HG02970 (cell line): Measurements from ENCODE around the gene DOK5.

Experiments used
- ATAC-seq: cut with Tn5 transposase; IDR thresholded peaks from one replicate; pipeline ENCODE4 v1.9.1; 2021; ENCODE audit warnings: mild to moderate bottlenecking, moderate library complexity, moderate number of reproducible peaks; ENCODE audit not compliant: unreplicated experiment, low FRiP score

DOK5 gene

GRCh38 chr20:54555150-54555549 lies 79.8 kb downstream of the DOK5 start:
- no peak for ATAC-seq

DNA sequence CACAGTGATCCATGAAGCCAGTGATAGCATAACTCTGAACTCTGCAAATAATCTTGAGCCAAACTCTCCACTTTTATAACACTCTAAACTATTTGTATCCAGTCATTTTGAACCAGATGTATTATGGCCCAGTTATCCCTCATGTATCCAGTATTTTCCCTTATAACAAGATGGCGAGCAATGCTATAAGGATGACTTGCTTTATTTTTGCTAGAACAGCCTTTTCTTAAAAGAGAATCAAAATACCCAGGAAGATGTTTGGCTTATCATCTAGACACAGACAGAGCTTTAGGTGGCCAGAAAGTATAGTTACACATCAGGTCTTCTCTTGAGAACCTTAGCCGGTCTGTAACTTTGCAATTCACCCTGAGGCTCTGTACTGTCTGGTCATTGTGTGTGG lies 81.0 kb downstream of the DOK5 start:
- ATAC-seq = no peak

- no peak for ATAC-seq
Measured at GRCh38 chr20:54557806-54558590, 82.6 kb downstream of the DOK5 start.

GRCh38 chr20:54559890-54560289 lies 84.5 kb downstream of the DOK5 start:
- no peak for ATAC-seq

GRCh38 chr20:54560357-54560756 lies 85.0 kb downstream of the DOK5 start:
- no peak for ATAC-seq

DNA sequence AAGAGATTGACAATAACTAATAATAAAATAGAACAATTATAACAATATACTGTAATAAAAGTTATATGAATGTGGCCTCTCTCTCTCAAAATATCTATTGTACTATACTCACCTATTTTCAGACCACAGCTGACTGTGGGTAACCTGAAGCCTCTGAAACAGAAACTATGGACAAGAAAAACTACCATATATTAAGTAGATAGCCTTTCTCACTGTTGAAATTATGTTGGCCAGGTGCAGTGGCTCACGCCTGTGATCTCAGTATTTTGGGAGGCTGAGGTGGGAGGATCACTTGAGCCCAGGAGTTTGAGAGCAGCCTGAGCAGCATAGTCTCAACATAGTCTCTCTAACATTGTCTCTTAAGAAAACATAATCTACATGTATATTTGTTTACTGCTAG lies 89.9 kb downstream of the DOK5 start:
- no peak for ATAC-seq

DNA sequence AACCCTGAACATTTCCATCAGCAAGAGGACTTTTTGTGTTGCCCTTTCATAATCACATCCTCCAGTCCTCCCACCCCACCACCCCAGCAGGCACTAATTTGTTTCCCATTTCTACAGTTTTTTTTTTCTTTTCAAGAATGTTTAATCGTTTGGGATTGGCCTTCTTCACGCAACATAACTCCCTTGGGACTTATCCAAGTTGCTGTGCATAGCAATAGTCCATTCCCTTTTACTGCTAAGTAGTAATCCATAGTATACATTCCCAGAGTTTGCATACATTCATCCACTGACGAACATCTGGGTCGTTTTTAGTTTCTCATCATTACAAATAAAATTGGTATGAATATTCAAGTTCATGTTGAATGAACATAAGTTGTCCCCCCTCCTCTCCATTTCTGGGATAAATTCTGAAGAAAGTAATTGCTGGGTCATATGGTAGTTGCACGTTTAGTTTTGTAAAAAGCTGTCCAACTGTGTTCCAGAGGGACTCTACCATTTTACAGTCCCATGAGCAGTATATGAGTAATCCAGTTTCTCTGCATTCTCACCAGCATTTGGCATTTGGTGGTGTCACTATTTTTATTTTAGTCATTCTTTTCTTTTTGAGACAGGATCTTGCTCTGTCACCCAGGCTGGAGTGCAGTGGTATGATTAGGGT lies 90.8 kb downstream of the DOK5 start:
- no peak for ATAC-seq

DNA sequence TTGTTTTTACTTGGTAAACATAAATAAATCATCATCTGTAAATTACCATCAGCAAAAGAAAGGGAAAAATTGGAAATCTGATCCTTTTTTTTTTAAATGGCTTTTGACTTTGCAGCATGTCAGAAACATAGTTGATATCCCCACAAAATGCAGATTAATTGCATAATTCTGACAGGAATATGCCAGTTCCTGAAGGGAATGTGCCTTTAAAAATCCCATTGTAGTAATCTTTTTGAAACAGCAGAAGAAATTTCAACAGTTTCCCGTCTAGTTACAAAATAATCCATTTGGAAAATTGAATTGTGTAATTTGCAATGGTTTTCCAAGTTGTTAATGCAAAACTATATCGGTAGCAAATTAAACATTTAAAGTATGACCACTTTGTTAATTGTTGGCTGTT lies 95.2 kb downstream of the DOK5 start:
- ATAC-seq = no peak

GRCh38 chr20:54572665-54573435 lies 97.5 kb downstream of the DOK5 start:
- ATAC-seq = no peak

DNA sequence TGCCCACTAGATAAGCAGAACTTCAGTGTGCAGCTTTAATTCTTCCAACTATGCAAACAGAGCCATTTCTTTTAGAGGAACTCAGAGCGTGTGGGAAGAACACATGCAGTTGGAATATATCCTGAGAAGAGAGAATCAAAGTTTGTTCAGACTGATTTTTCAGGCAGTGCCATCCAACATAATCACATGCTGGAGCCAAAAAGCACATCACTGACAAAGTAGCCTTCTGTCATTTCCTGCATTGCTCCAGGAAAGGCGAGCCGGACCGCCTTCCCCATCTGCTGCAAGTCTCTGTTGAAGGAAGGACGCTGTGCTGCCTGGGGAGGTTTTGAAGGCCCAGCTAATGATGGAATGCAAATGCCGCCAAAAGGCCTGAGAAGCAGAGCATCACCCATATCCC lies 98.4 kb downstream of the DOK5 start:
- no peak for ATAC-seq

GRCh38 chr20:54576518-54576917 lies 101.1 kb downstream of the DOK5 start:
- no peak for ATAC-seq

DNA sequence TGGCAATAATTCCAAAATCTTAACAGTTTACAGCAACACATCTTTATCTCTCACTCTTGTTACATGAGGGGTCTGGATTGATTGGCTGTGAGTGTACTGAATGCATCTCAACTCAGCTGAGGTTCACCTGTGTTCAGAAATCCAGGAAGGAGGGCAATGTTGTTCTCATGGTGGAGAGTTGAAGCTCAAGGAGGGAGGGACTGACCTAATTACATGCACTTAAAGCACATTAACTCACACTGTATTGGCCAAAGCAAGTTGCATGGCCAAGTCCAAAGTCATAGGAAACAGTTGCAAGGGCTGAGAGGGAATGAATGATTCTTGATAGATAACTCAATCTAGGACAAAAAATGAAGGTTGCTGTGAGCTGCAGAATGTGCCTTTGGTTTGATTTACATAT lies 102.2 kb downstream of the DOK5 start:
- no peak for ATAC-seq

DNA sequence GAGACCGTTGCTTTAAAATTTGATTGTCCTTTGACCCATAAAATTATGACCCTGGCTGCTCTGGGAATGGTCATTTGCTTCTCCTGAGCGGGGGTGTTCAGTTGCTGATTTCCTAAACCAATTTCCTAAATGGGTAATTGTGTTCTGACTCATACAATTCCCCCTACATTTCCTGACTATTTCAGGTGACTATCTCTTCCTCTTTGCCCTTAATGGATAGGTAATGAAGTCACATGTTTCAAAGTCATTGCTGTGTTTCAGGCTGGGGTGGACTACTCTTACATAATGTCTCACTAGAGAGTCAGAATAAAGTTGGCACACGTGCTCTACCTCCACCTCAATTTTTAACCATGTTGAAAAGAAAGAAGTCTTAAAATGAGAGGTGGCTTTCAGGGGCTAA lies 109.8 kb downstream of the DOK5 start:
- ATAC-seq = no peak

DNA sequence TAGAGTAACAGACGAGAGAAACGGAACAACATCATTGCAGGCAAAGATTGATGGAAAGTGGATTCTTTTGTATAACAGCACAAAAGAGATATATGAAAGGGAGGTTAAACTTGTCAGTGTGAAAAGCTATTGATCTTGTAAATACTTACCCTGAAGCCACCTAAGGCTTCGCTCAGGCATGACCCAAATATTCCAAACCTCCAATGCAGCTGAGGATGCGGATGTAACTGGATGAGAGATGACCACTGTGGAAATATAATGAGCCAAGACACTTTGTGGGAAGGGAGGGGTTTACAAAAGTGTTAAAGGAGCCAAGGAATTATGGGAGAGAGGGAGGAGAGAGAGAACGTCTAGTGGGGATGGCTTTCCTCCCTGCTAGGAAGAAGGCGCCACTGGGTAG lies 112.0 kb downstream of the DOK5 start:
- ATAC-seq = no peak

DNA sequence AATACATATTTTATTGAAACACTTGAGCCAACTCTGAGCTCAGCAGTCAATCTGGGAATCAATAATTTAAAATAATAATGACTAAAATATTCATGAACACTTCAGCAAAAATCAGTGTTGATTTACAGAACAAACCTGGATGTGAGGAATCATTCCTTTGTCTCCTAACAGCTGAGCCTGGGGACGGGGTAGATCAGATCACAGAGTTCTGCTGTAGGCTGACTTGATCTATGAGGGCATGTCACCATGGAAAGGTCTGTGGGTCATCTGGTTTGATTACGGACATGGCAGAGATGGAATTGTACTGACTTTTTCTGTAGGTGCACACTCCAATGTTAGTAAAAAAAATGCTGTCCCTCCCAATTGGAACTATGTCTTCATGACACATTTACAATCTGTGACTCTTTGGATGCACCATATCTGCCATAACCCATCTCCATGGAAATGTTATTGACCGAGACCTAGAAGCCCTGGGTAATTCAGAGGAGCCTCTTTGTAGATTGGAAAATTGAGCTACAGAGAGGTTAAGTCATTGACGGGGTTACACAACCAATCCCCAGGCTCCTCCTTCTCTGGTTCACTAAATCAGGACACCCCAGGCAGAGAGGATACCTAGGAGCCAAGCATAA lies 114.1 kb downstream of the DOK5 start:
- no peak for ATAC-seq

DNA sequence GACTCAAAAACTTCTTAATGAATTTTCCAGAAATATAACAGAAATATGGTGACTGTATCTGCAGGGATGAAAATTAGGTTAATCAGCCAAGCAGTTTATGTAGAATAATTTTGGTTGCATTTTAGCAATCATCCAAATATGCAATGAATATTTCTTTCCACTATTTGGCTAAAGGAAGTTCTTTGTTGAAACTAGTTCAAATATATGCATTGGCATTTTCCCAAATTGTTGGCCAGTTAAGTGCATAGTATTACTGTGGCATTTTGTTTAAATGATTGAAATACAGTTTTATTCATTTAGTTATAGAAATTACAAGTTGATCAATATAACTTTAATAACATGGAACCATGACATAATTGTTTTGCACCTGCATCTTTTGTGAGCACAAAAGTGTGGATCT lies 115.5 kb downstream of the DOK5 start:
- ATAC-seq = no peak

- ATAC-seq = no peak
Measured at GRCh38 chr20:54596651-54597050, 121.3 kb downstream of the DOK5 start.

DNA sequence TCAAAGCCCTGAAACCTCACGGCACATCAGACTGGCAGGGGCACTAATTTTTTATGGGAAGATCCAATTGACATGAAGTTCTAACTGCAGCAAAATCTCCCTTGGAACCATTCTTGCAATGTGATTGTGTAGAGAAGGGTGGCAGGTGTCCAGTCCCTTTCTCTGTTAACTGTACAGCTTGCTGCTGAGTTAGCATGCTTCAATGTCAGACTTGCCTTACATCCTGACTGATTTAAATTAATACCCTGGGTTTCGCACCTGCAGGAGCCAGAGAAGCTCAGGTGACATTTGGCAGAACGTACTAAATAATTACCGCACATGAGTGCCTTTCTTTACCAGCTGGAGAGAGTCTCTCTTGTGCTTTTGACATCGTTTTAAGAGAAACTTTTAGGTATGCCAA lies 123.0 kb downstream of the DOK5 start:
- no peak for ATAC-seq

GRCh38 chr20:54600634-54601033 lies 125.2 kb downstream of the DOK5 start:
- ATAC-seq = no peak

GRCh38 chr20:54601831-54602515 lies 126.6 kb downstream of the DOK5 start:
- no peak for ATAC-seq
